ENCODE results near the gene CFAP221.
A peak's percentile ranks its signal among the peaks of the same experiment; 100 is the strongest.

Gene CFAP221

GRCh38 chr2:119657466-119658145, 113.4 kb downstream of the CFAP221 start:
- no peak for DNase-seq (ENCODE audit: extremely low spot score)
- ChIA-PET POLR2A (no interaction called here), CTCF (interaction anchor here (1.0 to 1.5 kb wide), 2 partner anchors 15 to 16 kb away, joined by 3 read pairs; no protein-coding TSS in a partner anchor)
- TF ChIP-seq FOXA1 (IDR thresholded peaks at IDR 0.05) (no peak), TARDBP (IDR thresholded peaks at IDR 0.05) (no peak), L3MBTL2 (conservative IDR thresholded peaks at IDR 0.05) (no peak), ZNF384 (IDR thresholded peaks at IDR 0.05) (no peak), ARNT (IDR thresholded peaks at IDR 0.05) (no peak), FOXK2 (IDR thresholded peaks at IDR 0.05) (no peak), LEF1 (IDR thresholded peaks at IDR 0.05; ENCODE audit: borderline replicate concordance) (no peak), CTBP1 (IDR thresholded peaks at IDR 0.05; ENCODE audit: borderline replicate concordance) (no peak), BHLHE40 (IDR thresholded peaks at IDR 0.05; ENCODE audit: borderline replicate concordance) (no peak), ELF4 (IDR thresholded peaks at IDR 0.05) (no peak)

- no peak for TF ChIP-seq CTBP1 (IDR thresholded peaks at IDR 0.05; ENCODE audit: borderline replicate concordance)
- no peak for TF ChIP-seq BHLHE40 (IDR thresholded peaks at IDR 0.05; ENCODE audit: borderline replicate concordance)
- TF ChIP-seq HDGF (IDR thresholded peaks at IDR 0.05; ENCODE audit: borderline replicate concordance): no peak
- no peak for TF ChIP-seq TARDBP (IDR thresholded peaks at IDR 0.05)
- TF ChIP-seq LEF1 (IDR thresholded peaks at IDR 0.05; ENCODE audit: borderline replicate concordance): no peak
- DNase-seq (ENCODE audit: extremely low spot score): peak; percentile 60
- CTCF ChIA-PET: interaction anchor here (1.0 kb wide), 1 partner anchor 18 kb away, joined by 3 read pairs; no protein-coding TSS in a partner anchor
- POLR2A ChIA-PET: no interaction called here
These were observed 115.5 kb downstream of the CFAP221 start for GRCh38 chr2:119659601-119660342.

DNA sequence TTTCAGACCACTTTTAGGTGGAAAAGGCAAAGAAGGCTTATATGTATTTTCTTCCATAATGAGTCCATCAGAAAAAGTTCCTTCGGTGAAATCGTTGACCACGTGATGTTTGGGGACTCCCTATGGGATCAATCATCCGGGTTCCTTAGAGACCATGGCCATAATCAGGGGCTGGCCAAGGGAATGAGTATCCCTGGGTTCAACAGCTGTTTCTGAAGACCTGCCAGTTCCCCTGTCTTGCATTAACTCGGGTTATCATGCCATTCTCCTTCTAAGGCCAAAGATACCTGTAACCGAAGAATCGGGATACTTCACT, 116.1 kb downstream of the CFAP221 start:
- ChIA-PET POLR2A (no interaction called here), CTCF (interaction anchor here (1.0 kb wide), 1 partner anchor 18 kb away, joined by 3 read pairs; no protein-coding TSS in a partner anchor)
- DNase-seq (ENCODE audit: extremely low spot score): no peak
- TF ChIP-seq PKNOX1 (IDR thresholded peaks at IDR 0.05): no peak
- no peak for TF ChIP-seq SP1 (IDR thresholded peaks at IDR 0.05)
- no peak for TF ChIP-seq SUZ12 (IDR thresholded peaks at IDR 0.05)
- no peak for TF ChIP-seq L3MBTL2 (conservative IDR thresholded peaks at IDR 0.05)
- no peak for TF ChIP-seq NFRKB (IDR thresholded peaks at IDR 0.05)
- no peak for TF ChIP-seq ZNF384 (IDR thresholded peaks at IDR 0.05)
- TF ChIP-seq FOXM1 (IDR thresholded peaks at IDR 0.05; ENCODE audit: borderline replicate concordance): no peak
- no peak for TF ChIP-seq ELF4 (IDR thresholded peaks at IDR 0.05)
- no peak for TF ChIP-seq HDGF (IDR thresholded peaks at IDR 0.05; ENCODE audit: borderline replicate concordance)
- no peak for TF ChIP-seq BHLHE40 (IDR thresholded peaks at IDR 0.05; ENCODE audit: borderline replicate concordance)
- TF ChIP-seq LEF1 (IDR thresholded peaks at IDR 0.05; ENCODE audit: borderline replicate concordance): no peak
- TF ChIP-seq TARDBP (IDR thresholded peaks at IDR 0.05): no peak
- no peak for TF ChIP-seq FOXK2 (IDR thresholded peaks at IDR 0.05)
- no peak for TF ChIP-seq FOXA1 (IDR thresholded peaks at IDR 0.05)
- TF ChIP-seq ARNT (IDR thresholded peaks at IDR 0.05): no peak
- no peak for TF ChIP-seq CTBP1 (IDR thresholded peaks at IDR 0.05; ENCODE audit: borderline replicate concordance)

GRCh38 chr2:119662297-119662696, 118.0 kb downstream of the CFAP221 start:
- CTCF ChIA-PET: no interaction called here
- POLR2A ChIA-PET: no interaction called here
- DNase-seq (ENCODE audit: extremely low spot score): no peak
- no peak for TF ChIP-seq ELF4 (IDR thresholded peaks at IDR 0.05)

- TF ChIP-seq ZNF384 (IDR thresholded peaks at IDR 0.05) (no peak), LEF1 (IDR thresholded peaks at IDR 0.05; ENCODE audit: borderline replicate concordance) (no peak), TARDBP (IDR thresholded peaks at IDR 0.05) (no peak)
- ChIA-PET POLR2A (interaction anchor here (2.2 kb wide), 1 partner anchor 10 kb away, joined by 6 read pairs; the partner anchor contains the start of gene TMEM177), CTCF (interaction anchor here (0.6 to 1.3 kb wide), 2 partner anchors 22 to 28 kb away, joined by 3 to 6 read pairs; no protein-coding TSS in a partner anchor)
- DNase-seq (ENCODE audit: extremely low spot score): no peak
These were observed 124.3 kb downstream of the CFAP221 start for GRCh38 chr2:119668546-119668945.

- ChIA-PET CTCF (no interaction called here), POLR2A (no interaction called here)
- no peak for DNase-seq (ENCODE audit: extremely low spot score)
- TF ChIP-seq SP1 (IDR thresholded peaks at IDR 0.05) (no peak), CTBP1 (IDR thresholded peaks at IDR 0.05; ENCODE audit: borderline replicate concordance) (no peak), ELF4 (IDR thresholded peaks at IDR 0.05) (no peak), ZNF384 (IDR thresholded peaks at IDR 0.05) (no peak), SUZ12 (IDR thresholded peaks at IDR 0.05) (no peak), FOXA1 (IDR thresholded peaks at IDR 0.05) (no peak), FOXM1 (IDR thresholded peaks at IDR 0.05; ENCODE audit: borderline replicate concordance) (no peak), BHLHE40 (IDR thresholded peaks at IDR 0.05; ENCODE audit: borderline replicate concordance) (no peak), PKNOX1 (IDR thresholded peaks at IDR 0.05) (no peak), LEF1 (IDR thresholded peaks at IDR 0.05; ENCODE audit: borderline replicate concordance) (no peak), TARDBP (IDR thresholded peaks at IDR 0.05) (no peak), ARNT (IDR thresholded peaks at IDR 0.05) (no peak), FOXK2 (IDR thresholded peaks at IDR 0.05) (no peak), NFRKB (IDR thresholded peaks at IDR 0.05) (no peak), HDGF (IDR thresholded peaks at IDR 0.05; ENCODE audit: borderline replicate concordance) (no peak), L3MBTL2 (conservative IDR thresholded peaks at IDR 0.05) (no peak)
These were observed 126.8 kb downstream of the CFAP221 start for GRCh38 chr2:119671016-119671415.

DNA sequence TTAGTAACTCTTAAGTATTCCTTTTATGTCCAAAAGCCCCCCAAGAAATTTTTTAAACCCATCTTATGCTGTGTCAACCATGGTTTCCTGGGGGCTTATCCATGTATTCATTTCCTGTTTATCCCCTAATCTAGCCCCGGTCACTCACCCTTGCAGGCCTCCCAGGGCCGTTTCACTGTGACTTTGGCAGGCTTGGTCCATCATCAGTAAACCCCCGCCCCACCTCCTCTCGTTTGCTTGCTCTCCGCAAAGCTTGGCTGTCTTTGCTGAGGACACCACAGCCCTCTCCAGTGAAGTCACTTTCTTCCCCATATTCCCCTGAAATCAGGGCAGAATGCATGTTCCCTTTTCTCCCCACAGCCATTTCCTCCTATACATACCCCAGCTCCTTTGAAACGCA, 127.5 kb downstream of the CFAP221 start:
- TF ChIP-seq L3MBTL2 (conservative IDR thresholded peaks at IDR 0.05) (no peak), TARDBP (IDR thresholded peaks at IDR 0.05) (no peak), ZNF384 (IDR thresholded peaks at IDR 0.05) (no peak), FOXM1 (IDR thresholded peaks at IDR 0.05; ENCODE audit: borderline replicate concordance) (no peak), SUZ12 (IDR thresholded peaks at IDR 0.05) (no peak), NFRKB (IDR thresholded peaks at IDR 0.05) (no peak)
- CTCF ChIA-PET: no interaction called here
- POLR2A ChIA-PET: no interaction called here
- no peak for DNase-seq (ENCODE audit: extremely low spot score)

All from HEK293T (cell line).